Left kidney (tissue), 2 donors: ENCODE measurements around the gene SFSWAP. TPM values are rescaled to one million over a fixed set of nuclear protein-coding genes. Genes with fewer than 3 reads are reported as not detected.
A peak's percentile ranks its signal among the peaks of the same experiment; 100 is the strongest.
"Not testable (repeated sequence)": the region's sequence is repeated elsewhere in the genome, so short reads cannot be mapped to it uniquely, and the experiment has no call there.

Experiments
- DNase-seq: peaks from one replicate; pipeline ENCODE4 v3.0.0-alpha.2; 2013
- polyA plus RNA-seq: library from polyadenylated mRNA; unstranded; fragments of 120-200 nt; gene quantifications from one replicate; pipeline ENCODE4 v1.2.1, GENCODE V29; 2013; ENCODE audit not compliant: insufficient read length

SFSWAP gene
- polyA plus RNA-seq, 1 donor = 52.6 TPM

DNA sequence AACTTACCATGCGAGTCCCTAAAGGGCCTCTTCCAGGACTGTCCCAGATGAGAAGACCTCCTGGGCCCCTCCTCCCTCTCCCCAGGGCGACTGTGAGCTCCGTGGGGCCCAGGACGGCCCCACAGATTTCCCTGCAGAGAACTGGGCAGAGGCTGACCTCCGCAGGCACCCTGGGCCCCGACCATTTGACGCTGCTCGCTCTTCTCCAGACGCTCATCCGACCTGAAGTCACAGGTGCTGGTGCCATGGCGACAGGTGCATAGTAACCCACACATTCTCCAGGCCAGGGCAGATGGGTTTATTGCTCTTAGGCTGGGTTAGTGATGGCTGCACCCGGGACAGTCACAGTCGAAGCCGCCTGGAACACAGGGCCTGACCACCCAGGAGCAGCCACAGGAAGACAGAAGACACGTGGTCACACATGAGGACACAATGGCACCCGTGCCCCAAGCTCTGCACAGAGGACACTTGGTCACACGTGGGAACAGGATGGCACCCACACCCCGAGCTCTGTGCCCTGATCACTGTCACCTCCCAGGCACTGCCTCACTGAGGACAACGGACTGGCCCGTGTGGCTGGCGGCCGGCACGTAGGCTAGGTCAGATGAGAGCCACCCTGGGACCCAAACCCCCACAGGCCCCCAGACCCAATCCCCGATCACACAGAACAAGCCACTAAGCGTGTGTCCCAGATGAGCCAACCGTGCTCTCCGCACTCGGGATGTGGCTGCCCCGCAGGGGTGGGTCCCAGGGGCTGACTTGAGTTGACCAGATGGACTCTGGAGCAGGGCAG is 32.3 kb upstream of the SFSWAP start:
- DNase-seq = not testable (repeated sequence)

- not testable (repeated sequence) for DNase-seq
Observed at GRCh38 chr12:131679186-131679585, 31.7 kb upstream of the SFSWAP start.

DNA sequence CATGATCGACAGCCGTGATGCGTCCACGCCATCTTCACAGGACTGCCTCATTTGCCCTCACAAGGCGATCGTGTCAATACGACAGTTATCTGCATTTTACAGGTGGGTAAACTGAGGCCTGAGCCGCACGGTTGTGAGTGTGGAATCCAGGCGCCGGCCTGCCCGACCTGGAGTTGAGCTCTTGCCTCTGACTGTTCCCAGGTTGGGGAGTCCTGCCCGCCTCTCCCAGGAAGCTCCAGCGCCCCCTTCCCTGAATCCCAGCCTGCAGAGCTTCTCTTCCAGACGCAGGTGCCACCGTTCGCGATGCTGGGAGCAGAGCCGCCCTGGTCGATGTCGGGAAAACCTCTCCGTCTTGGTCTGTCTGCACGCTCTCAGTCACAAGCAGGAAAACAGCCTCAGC is 31.1 kb upstream of the SFSWAP start:
- not testable (repeated sequence) for DNase-seq

- DNase-seq = not testable (repeated sequence)
Observed at GRCh38 chr12:131680392-131681256, 30.3 kb upstream of the SFSWAP start.

DNA sequence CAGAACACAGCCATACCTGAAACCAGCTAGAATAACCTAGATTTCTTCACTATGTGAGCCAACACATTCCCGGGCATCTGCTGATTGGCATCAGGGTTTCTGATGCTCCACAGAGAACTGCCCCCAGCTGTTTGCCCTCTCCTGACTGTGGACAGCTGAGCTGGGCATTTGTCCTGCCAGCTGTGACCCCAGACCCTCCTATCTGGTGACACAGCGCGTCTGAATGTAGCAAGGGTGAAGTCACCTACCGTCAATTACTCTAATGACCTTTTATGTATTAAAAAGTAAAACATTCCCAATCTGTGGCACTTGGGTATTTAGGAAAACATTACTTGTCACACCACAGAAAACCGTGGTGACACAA is 29.7 kb upstream of the SFSWAP start:
- no peak for DNase-seq

DNA sequence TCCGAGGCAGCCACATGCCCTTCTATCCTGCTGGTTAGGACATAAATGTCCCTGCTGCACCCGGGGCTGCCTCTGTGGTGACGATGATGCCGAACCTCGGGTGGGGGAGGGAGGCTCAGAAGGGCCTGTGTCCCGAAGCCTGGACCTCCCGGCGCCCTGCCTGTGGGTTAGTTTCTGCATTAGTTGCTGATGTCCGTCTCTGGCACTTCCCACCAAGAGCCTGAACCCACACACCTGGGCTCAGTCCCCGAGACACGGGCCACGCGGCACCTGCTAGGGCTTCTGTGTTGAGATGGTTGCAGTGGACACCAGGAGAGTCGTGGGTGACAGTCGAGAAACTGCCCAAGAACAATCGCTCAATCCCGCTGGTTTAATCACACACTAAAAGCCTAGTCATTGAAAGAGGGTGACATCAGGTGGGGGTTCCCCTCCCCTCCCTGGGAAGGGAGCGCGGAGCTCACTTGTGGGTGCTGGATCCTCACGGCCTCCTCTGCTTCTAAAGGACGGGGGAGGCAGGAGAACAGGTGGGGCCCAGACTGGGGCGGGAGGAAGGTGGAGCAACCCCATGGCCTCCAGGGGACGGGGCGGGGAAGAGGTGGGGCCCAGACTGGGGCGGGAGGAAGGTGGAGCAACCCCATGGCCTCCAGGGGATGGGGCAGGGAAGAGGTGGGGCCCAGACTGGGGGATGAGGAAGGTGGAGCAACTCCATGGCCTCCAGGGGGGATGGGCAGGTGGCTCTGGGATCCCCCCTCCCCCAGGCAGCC is 29.0 kb upstream of the SFSWAP start:
- DNase-seq = peak; percentile 25

- DNase-seq = no peak
Observed at GRCh38 chr12:131682510-131682895, 28.4 kb upstream of the SFSWAP start.

DNA sequence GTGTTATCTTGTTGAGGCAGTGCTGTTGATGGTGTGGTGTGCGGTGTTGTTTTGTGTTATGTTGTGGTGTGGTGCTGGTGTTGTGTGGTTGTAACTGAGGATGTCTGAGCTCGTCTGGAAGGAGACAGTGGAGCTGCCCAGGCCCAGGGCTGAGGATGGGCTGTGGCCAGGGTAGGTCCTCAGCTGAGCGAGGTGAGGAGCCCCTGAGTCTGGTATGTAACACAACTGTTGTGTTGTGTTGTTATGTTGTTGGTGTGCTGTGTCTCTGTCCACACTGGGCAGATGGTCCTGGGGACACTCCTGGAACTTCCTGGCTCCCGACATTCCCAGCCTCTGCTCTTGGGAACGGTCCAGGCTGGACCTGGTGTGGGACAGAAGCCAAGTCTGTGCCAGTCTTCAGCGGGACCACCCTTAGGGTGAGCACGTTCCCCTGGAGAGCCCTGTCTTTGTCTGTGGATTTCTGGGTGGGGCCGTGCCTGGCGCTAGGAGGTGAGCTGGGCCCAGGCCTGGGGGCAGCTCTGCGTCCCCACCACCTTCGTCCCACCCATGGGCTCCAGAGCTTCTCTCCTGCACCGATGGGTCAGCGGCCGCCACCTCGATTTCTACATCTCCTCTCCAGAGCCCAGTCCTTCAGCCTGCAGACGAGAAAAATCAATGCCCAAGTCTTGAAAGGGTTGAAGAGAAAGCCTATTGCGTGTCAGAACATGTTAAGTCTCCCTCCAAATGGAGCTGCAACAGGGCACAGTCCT is 27.4 kb upstream of the SFSWAP start:
- DNase-seq = no peak

- no peak for DNase-seq
Observed at GRCh38 chr12:131684015-131684725, 26.7 kb upstream of the SFSWAP start.

DNA sequence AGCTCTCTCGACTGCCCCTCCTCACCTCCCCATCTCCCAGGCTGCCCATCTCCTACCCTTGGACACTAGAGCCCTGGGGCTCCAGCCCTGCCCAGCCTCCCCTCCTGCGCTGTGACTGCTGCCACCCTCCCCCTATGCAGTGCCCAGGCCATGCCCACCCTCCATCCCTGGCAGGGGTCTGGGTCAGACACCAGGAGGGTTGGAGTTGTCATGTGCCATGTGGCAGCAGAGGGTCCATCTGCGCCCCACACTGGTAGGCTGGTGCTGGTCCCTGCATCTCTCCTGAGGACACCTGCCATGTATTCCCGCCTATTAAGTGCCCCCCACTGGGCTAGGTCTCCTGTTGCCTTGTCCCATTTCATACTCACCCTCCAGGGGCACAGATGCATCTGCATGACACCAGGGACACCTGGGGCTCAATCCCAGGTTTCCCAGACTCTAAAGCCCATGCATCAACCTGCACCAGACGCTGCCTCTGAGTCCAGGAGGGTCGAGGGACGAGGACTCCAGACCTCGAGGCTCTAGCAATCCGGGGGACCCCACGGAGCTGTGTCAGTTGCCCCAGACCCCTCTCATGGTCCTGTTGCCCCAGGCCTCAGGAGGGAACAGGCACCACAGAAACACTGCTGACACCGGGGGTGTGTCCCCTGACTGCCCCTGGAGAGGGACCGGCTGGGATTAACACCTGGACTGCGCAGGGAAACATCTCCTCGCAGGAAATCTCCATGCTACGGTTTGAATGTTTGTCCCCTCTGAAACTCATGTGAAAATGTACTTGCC is 23.4 kb upstream of the SFSWAP start:
- no peak for DNase-seq

DNA sequence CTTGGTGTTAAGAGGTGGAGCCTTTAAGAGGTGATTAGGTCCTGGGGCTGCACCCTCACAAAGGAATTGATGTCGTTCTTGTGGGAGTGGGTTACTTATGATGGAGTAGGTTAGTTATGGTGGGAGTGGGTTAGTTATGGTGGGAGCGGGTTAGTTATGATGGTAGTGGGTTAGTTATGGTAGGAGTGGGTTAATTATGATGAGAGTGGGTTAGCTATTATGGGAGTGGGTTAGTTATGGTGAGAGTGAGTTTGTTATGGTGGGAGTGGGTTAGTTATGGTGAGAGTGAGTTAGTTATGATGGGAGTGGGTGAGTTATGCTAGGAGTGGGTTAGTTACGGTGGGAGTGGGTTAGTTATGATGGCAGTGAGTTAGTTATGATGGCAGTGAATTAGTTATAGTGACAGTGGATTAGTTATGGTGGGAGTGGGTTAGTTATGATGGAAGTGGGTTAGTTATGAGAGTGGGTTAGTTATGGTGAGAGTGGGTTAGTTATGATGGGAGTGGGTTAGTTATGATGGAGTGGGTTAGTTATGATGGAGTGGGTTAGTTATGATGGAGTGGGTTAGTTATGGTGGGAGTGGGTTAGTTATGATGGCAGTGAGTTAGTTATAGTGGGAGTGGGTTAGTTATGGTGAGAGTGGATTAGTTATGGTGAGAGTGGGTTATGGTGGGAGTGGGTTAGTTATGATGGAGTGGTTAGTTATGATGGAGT is 22.6 kb upstream of the SFSWAP start:
- no peak for DNase-seq

DNA sequence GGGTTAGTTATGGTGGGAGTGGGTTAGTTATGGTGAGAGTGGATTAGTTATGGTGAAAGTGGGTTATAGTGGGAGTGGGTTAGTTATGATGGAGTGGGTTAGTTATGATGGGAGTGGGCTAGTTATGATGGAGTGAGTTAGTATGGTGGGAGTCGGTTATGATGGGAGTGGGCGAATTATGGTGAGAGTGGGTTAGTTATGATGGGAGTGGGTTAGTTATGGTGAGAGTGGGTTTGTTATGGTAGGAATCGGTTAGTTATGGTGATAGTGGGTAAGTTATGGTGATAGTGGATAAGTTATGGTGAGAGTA is 22.1 kb upstream of the SFSWAP start:
- no peak for DNase-seq

- no peak for DNase-seq
Observed at GRCh38 chr12:131690320-131690719, 20.6 kb upstream of the SFSWAP start.

GRCh38 chr12:131692431-131692830 is 18.5 kb upstream of the SFSWAP start:
- no peak for DNase-seq

DNA sequence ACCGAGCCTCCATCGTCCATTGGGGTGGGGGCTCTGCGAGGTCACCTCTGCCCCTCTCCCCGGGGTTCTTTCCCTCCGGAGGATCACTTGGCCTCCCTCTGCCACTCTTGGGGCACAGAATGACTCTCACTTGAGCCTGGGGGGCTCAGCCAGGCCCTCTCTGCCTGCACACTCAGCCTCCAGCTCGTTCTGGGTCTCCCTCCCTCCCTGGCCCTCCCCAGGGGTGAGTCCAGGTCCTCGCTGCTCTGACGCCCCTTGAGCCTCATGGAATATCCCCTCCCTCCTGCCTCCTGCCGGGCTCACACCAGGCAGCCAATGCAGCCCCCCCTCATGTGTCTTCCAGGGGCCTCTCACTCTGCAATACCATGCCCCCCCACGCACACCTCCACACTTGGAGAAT is 17.7 kb upstream of the SFSWAP start:
- DNase-seq = no peak

DNA sequence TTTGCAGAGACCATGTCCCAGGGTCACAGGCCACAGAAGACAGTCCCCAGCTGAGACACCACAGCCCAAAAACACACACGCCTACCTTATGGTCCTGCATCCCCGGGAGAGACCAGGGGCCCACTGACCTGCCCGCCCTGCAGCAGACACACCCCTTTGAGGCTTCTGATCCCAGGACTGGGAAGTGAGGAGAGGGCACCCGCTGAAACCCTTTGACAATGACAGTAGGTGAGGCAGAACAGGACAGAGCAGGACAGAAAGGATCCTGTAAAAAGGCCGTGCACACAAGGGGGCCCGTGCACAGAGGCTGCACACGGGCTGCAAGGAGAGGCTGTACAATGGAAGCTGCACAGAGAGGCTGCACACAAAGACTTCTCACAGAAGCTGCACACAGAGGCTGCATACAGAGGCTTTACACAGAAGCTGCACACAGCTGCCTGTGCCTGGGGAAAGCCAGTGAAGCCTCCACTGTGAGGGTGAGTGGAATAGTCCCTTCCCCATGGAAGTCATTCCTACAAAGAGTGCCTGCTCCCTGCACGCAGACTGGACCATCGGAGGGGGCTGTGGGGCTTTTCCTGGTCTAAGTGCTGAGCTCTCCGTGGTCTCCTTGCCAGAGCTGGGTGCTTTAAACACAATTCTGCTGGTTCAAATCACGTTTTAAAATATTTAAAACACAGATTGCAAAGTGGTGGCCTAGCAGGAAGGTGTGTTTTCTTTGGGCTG is 16.6 kb upstream of the SFSWAP start:
- DNase-seq = no peak

DNA sequence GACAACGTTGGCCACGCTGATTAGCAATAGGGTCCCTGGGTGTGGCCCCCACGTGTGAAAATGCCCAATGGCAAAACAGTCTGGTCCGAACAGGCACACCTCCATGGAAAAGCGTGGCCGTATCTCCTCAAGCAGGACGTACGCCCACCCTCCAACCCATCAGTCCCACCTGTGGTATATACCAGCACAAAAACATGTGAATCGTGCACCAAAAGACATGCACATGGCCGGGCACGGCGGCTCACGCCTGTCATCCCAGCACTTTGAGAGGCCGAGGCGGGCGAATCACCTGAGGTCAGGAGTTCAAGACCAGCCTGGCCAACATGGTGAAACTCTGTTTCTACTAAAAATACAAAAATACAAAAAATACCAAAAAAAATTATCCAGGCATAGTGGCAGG is 14.9 kb upstream of the SFSWAP start:
- no peak for DNase-seq

- DNase-seq = no peak
Observed at GRCh38 chr12:131698286-131698685, 12.6 kb upstream of the SFSWAP start.

DNA sequence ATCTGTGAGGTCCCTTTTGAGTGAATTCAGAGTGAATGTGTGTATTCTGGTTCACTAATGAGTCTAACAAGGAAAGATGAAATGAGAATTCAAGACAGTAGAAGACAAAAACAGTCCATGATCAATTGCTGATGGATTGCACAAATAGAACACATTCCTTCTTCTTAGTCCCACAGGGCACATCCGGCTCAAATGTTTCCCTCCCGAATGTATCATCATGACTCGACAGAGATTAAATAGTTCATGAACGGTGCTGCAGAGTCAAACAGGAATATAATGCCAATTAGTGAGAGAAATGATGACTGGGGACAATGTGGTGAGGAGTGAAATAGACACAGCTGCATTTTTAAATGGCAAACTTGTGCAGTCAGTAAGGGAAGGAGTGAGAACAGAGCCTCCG is 11.5 kb upstream of the SFSWAP start:
- no peak for DNase-seq
